ENCODE measurements around the gene GNGT2.

DNA sequence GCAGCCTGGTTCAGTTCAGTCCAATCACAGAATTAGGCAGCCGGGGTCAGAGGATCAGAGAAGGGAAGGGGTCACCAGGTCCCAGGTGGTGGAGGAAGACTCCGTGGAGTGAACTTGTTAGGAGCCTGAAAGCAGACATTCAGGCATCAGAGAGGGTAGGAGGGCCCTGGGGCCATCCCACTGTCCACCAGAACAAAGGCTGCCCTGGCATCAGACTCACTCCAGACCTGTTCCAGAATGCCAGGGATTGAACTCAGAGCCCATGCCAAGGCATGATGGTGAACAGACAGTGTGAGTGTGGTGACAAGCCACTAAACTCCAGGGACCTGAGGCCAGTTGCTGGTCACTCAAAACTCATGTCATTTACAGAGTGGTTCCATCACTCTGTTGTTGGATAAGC lies 40.2 kb downstream of the GNGT2 start:
- TF ChIP-seq CTCF (IDR thresholded peaks at IDR 0.05; ENCODE audit: poor library complexity, severe bottlenecking) = no peak
- TF ChIP-seq POLR2AphosphoS5 (IDR thresholded peaks at IDR 0.05) = no peak
- no peak for TF ChIP-seq EZH2 (IDR thresholded peaks at IDR 0.05; ENCODE audit: borderline replicate concordance, insufficient read depth, low read length, poor library complexity, severe bottlenecking)
- no peak for TF ChIP-seq TAF1 (IDR thresholded peaks at IDR 0.05; ENCODE audit: low read depth)
- no peak for TF ChIP-seq EP300 (conservative IDR thresholded peaks at IDR 0.05; ENCODE audit: poor library complexity, severe bottlenecking)

Measured in neural cell (in vitro differentiated cells).